ENCODE measurements around the gene ATG7. TPM values are rescaled to one million over a fixed set of nuclear protein-coding genes. Genes with fewer than 3 reads are reported as not detected.
A peak's percentile ranks its signal among the peaks of the same experiment; 100 is the strongest.

ATG7 gene
- total RNA-seq, 3 donors from 2014 or later (not counting 1 experiment from before 2014, with no cell fraction given): 55.3 to 72.9 (median 68.6) TPM

- DNase-seq: no peak
- H3K27me3 ChIP-seq (ENCODE audit: control insufficient read depth, insufficient read depth, low read length): no peaks in the 10 kb centered on the region
- Mint-ChIP-seq H3K9me3 (no peaks in the 10 kb centered on the region), H3K36me3 (no peaks in the 10 kb centered on the region), H3K4me3 (no peak overlapping the region), H3K4me1 (peaks cover 22 to 28% of the 10 kb centered on the region in 2 donors), H3K27me3 (ENCODE audit: low read depth in 2 of 2) (no peaks in the 10 kb centered on the region), H3K27ac (no peak overlapping the region)
- no peak overlapping the region for H3K4me3 ChIP-seq (ENCODE audit: low read length)
- peaks cover 54% of the 10 kb centered on the region for H3K36me3 ChIP-seq (ENCODE audit: control insufficient read depth, insufficient read depth, low read length)
- no peaks in the 10 kb centered on the region for H3K4me1 ChIP-seq (ENCODE audit: control insufficient read depth, insufficient read depth, low read length)
- intact Hi-C loops (cut with micrococcal nuclease): no loop called here
- no peaks in the 10 kb centered on the region for H3K9me3 ChIP-seq (ENCODE audit: control insufficient read depth, insufficient read depth, low read length)
- 97% methylated on average over 17 of the region's 17 CpGs for WGBS (ENCODE audit: insufficient coverage)
- no peak overlapping the region for H3K27ac ChIP-seq (ENCODE audit: low read length)
- TF ChIP-seq CTCF (IDR thresholded peaks at IDR 0.05): no peak
- ATAC-seq: no peak
These were observed 290.2 kb downstream of the ATG7 start for GRCh38 chr3:11562277-11562881.

GRCh38 chr3:11563159-11563864 is 291.1 kb downstream of the ATG7 start:
- Mint-ChIP-seq H3K4me3 (no peak overlapping the region), H3K9me3 (no peaks in the 10 kb centered on the region), H3K4me1 (peaks cover 18 to 35% of the 10 kb centered on the region in 2 donors), H3K27ac (peak overlapping the region; percentile 9 to 70), H3K27me3 (ENCODE audit: low read depth in 2 of 2) (no peaks in the 10 kb centered on the region), H3K36me3 (no peaks in the 10 kb centered on the region)
- ATAC-seq: no peak
- no peak for TF ChIP-seq CTCF (IDR thresholded peaks at IDR 0.05)
- intact Hi-C loops (cut with micrococcal nuclease): no loop called here
- H3K4me1 ChIP-seq (ENCODE audit: control insufficient read depth, insufficient read depth, low read length): no peaks in the 10 kb centered on the region
- H3K9me3 ChIP-seq (ENCODE audit: control insufficient read depth, insufficient read depth, low read length): no peaks in the 10 kb centered on the region
- 96% methylated on average over 16 of the region's 16 CpGs for WGBS (ENCODE audit: insufficient coverage)
- H3K27me3 ChIP-seq (ENCODE audit: control insufficient read depth, insufficient read depth, low read length): no peaks in the 10 kb centered on the region
- H3K36me3 ChIP-seq (ENCODE audit: control insufficient read depth, insufficient read depth, low read length): peaks cover 53% of the 10 kb centered on the region
- H3K27ac ChIP-seq (ENCODE audit: low read length): no peak overlapping the region
- no peak for DNase-seq
- no peak overlapping the region for H3K4me3 ChIP-seq (ENCODE audit: low read length)

GRCh38 chr3:11563865-11564185 is 291.6 kb downstream of the ATG7 start:
- Histone ChIP-seq H3K27me3 (ENCODE audit: control insufficient read depth, insufficient read depth, low read length) (no peaks in the 10 kb centered on the region), H3K36me3 (ENCODE audit: control insufficient read depth, insufficient read depth, low read length) (peaks cover 49% of the 10 kb centered on the region), H3K4me1 (ENCODE audit: control insufficient read depth, insufficient read depth, low read length) (no peaks in the 10 kb centered on the region), H3K27ac (ENCODE audit: low read length) (no peak overlapping the region), H3K9me3 (ENCODE audit: control insufficient read depth, insufficient read depth, low read length) (no peaks in the 10 kb centered on the region), H3K4me3 (ENCODE audit: low read length) (no peak overlapping the region)
- no peak for DNase-seq
- Mint-ChIP-seq H3K27ac (peak overlapping the region; percentile 9 to 70), H3K27me3 (ENCODE audit: low read depth in 2 of 2) (no peaks in the 10 kb centered on the region), H3K9me3 (no peaks in the 10 kb centered on the region), H3K36me3 (no peaks in the 10 kb centered on the region), H3K4me3 (no peak overlapping the region), H3K4me1 (peaks cover 18 to 40% of the 10 kb centered on the region in 2 donors)
- intact Hi-C loops (cut with micrococcal nuclease): no loop called here
- ATAC-seq: no peak
- TF ChIP-seq CTCF (IDR thresholded peaks at IDR 0.05): no peak
- 98% methylated on average over 7 of the region's 7 CpGs for WGBS (ENCODE audit: insufficient coverage)

All from natural killer cell (primary cell).